ENCODE measurements around the gene DDHD1.
"Not testable (repeated sequence)": the region's sequence is repeated elsewhere in the genome, so short reads cannot be mapped to it uniquely, and the experiment has no call there.

DDHD1 gene

DNA sequence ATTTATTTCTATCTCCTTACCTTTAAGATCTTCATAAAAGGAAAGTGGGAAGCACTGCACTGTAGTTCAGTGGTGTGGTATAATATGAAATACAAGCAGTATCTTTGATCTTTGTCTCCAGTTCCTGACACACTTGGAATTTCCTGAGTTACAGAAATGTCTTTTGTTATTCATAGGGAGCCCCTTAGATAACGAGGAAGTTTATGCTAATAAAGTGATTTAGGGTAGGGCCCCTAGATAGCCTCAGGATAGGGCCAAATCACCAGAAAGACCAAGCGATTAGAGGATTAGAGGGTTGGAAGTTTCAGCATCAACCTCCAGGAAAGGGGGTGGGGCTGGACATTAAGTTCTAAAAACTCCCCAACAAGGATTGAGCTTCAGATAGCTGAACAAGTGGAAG, 29.9 kb upstream of the DDHD1 start (continued):
- TF ChIP-seq, protein P1, sequence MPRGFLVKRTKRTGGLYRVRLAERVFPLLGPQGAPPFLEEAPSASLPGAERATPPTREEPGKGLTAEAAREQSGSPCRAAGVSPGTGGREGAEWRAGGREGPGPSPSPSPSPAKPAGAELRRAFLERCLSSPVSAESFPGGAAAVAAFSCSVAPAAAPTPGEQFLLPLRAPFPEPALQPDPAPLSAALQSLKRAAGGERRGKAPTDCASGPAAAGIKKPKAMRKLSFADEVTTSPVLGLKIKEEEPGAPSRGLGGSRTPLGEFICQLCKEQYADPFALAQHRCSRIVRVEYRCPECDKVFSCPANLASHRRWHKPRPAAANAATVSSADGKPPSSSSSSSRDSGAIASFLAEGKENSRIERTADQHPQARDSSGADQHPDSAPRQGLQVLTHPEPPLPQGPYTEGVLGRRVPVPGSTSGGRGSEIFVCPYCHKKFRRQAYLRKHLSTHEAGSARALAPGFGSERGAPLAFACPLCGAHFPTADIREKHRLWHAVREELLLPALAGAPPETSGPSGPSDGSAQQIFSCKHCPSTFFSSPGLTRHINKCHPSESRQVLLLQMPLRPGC (tag by site-specific recombination; IDR thresholded peaks at IDR 0.05), result no peak
- TF ChIP-seq, protein P2, sequence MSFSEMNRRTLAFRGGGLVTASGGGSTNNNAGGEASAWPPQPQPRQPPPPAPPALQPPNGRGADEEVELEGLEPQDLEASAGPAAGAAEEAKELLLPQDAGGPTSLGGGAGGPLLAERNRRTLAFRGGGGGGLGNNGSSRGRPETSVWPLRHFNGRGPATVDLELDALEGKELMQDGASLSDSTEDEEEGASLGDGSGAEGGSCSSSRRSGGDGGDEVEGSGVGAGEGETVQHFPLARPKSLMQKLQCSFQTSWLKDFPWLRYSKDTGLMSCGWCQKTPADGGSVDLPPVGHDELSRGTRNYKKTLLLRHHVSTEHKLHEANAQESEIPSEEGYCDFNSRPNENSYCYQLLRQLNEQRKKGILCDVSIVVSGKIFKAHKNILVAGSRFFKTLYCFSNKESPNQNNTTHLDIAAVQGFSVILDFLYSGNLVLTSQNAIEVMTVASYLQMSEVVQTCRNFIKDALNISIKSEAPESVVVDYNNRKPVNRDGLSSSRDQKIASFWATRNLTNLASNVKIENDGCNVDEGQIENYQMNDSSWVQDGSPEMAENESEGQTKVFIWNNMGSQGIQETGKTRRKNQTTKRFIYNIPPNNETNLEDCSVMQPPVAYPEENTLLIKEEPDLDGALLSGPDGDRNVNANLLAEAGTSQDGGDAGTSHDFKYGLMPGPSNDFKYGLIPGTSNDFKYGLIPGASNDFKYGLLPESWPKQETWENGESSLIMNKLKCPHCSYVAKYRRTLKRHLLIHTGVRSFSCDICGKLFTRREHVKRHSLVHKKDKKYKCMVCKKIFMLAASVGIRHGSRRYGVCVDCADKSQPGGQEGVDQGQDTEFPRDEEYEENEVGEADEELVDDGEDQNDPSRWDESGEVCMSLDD (tag by site-specific recombination; IDR thresholded peaks at IDR 0.05), result no peak
- TF ChIP-seq MYNN (tag by site-specific recombination; IDR thresholded peaks at IDR 0.05; ENCODE audit: borderline replicate concordance), result no peak

DNA sequence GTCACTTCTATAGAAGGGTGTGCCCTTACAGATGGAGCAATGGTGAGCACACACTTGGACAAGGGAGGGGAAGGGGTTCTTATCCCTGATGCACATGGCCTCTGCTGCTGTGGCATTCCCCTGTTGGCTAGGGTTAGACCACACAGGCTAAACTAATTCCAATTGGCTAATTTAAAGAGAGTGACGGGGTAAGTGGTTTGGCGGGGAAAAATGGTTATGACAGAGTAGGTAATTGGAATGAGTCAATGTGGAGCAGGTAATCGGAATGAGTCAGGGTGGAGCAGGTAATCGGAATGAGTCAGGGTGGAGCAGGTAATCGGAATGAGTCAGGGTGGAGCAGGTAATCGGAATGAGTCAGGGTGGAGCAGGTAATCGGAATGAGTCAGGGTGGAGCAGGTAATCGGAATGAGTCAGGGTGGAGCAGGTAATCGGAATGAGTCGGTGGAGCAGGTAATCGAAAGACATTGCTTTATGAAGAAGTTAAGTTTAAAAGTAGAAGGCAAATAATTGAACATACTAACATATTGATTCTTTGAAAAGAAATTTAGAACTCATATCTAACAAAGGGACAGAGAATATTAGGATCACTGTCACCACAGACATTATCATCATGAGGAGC, 28.4 kb upstream of the DDHD1 start:
- peak; percentile 76 for TF ChIP-seq ZNF223 (tag by site-specific recombination; IDR thresholded peaks at IDR 0.05)
- POLR2A ChIA-PET; H3K4me3 ChIP-seq (ENCODE audit: low read depth, low read length); H3K4me1 ChIP-seq (ENCODE audit: control insufficient read depth, insufficient read depth, low read length); H3K9me3 ChIP-seq (ENCODE audit: control insufficient read depth, insufficient read depth, low read depth, low read length); H3K27ac ChIP-seq (ENCODE audit: extremely low read depth, low read depth, low read length); H3K36me3 ChIP-seq (ENCODE audit: control insufficient read depth in 2 of 2, insufficient read depth in 1 of 2, low read length in 2 of 2); CTCF ChIA-PET: not testable (repeated sequence)

DNA sequence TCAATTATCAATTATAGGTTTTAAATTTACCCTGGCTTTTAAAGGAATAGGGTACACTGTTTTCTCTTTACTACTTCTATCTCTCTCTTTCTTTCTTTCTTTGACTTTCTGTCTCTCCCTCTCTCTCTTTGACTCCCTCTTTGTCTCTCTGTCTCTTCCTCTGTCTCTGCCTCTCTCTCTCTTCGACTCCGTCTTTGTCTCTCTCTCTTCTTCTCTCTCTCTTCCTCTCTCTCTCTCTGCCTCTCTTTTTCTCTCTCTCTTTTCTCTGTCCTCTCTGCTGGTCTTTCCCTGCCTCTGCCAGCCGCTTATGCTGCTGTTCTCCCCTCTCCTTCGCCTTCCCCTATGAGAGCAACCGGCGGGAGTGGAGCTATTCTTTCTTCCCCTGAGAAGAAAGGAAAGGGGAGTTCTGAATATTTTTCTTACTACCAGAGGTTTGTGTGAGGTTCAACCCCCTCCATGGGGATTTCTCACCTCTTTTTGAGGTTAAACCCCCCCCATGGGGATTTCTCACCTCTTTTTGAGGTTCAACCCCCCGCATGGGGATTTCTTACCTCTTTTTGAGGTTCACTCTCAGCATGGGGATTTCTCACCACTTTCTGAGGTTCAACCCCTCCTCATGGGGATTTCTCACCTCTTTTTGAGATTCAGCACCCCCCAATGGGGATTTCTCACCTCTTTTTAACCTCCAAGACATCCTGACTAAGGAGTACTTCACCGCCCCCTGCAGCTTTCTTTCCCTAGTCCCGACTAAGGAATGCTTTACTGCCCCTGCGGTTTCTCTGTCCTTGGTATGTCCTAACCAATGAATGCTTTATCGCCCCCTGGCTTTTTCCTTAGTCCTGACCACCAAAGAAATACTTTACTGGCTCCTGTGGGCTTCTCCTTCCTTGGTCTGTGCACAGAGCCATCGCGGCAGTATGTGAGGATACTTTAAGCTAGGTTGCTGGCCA, 27.4 kb upstream of the DDHD1 start:
- ChIA-PET CTCF (interaction anchor here (0.8 kb wide), 1 partner anchor 11 kb away, joined by 5 read pairs; no protein-coding TSS in a partner anchor), POLR2A (interaction anchor here (0.7 kb wide), 1 partner anchor 37 kb away, joined by 3 read pairs; no protein-coding TSS in a partner anchor)
- Histone ChIP-seq H3K4me1 (ENCODE audit: control insufficient read depth, insufficient read depth, low read length) (no peaks in the 10 kb centered on the region), H3K27ac (ENCODE audit: extremely low read depth, low read depth, low read length) (no peak overlapping the region), H3K36me3 (ENCODE audit: control insufficient read depth in 2 of 2, insufficient read depth in 1 of 2, low read length in 2 of 2) (no peaks in the 10 kb centered on the region), H3K4me3 (ENCODE audit: low read depth, low read length) (no peak overlapping the region), H3K9me3 (ENCODE audit: control insufficient read depth, insufficient read depth, low read depth, low read length) (no peaks in the 10 kb centered on the region)
- TF ChIP-seq ZNF596 (tag by site-specific recombination; IDR thresholded peaks at IDR 0.05) (peak; percentile 80), ZNF544 (tag by site-specific recombination; IDR thresholded peaks at IDR 0.05) (no peak), GLI4 (tag by site-specific recombination; IDR thresholded peaks at IDR 0.05) (no peak)

DNA sequence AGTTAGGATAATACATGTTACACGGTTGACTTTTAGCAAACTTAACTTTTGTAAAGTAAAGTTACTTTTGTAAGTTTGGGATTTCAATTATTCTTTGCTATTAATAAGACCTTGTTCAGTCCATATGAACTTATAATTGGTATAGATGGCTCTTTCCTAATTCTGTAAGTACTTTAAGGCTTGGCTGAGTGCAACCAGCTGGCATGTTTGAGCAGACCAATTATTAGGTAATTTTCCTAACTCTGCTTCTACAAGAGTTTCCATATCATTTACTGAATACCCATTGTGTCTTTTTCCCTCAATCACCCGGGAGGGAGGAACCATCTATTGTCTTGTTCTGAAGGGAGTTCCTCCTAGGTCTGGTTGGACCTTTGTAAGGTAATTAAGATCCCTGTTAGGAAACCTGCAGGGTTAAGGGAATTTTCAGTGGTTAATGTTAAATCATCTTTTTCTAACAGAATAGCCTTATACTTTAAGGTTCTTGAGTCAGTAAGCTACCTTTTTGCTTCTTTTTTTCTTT, 26.4 kb upstream of the DDHD1 start:
- POLR2A ChIA-PET; H3K27ac ChIP-seq (ENCODE audit: extremely low read depth, low read depth, low read length); H3K36me3 ChIP-seq (ENCODE audit: control insufficient read depth in 2 of 2, insufficient read depth in 1 of 2, low read length in 2 of 2); H3K9me3 ChIP-seq (ENCODE audit: control insufficient read depth, insufficient read depth, low read depth, low read length); H3K4me1 ChIP-seq (ENCODE audit: control insufficient read depth, insufficient read depth, low read length); H3K4me3 ChIP-seq (ENCODE audit: low read depth, low read length): not testable (repeated sequence)
- CTCF ChIA-PET, result interaction anchor here (0.8 kb wide), 1 partner anchor 12 kb away, joined by 5 read pairs; no protein-coding TSS in a partner anchor

DNA sequence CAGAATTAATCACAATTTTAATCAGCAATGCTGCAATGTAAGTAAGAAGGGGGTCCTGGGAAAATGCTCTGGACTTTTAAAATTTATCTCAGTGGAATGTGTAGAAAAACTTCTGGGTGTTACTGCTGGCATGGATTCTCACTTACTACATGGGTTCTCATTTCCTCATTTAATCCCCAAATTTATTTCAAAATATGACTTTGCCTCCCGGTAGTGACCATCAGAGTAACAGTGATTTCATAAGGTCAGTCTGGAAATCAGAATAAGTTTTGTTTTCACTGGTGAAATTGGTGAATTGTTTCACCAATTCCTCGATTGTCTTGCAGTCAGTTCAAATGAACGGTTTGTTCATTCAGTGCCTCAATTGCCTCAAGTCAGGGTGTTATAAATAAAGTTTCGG, 22.3 kb upstream of the DDHD1 start:
- no peak overlapping the region for H3K4me3 ChIP-seq (ENCODE audit: low read depth, low read length)
- H3K9me3 ChIP-seq (ENCODE audit: control insufficient read depth, insufficient read depth, low read depth, low read length), result no peaks in the 10 kb centered on the region
- H3K36me3 ChIP-seq (ENCODE audit: control insufficient read depth in 2 of 2, insufficient read depth in 1 of 2, low read length in 2 of 2), result no peaks in the 10 kb centered on the region
- POLR2A ChIA-PET, result no interaction called here
- no peaks in the 10 kb centered on the region for H3K4me1 ChIP-seq (ENCODE audit: control insufficient read depth, insufficient read depth, low read length)
- CTCF ChIA-PET, result no interaction called here
- no peak overlapping the region for H3K27ac ChIP-seq (ENCODE audit: extremely low read depth, low read depth, low read length)
- TF ChIP-seq BCL11A (tag by site-specific recombination; IDR thresholded peaks at IDR 0.05; ENCODE audit: low read depth), result no peak
- TF ChIP-seq, protein P3, sequence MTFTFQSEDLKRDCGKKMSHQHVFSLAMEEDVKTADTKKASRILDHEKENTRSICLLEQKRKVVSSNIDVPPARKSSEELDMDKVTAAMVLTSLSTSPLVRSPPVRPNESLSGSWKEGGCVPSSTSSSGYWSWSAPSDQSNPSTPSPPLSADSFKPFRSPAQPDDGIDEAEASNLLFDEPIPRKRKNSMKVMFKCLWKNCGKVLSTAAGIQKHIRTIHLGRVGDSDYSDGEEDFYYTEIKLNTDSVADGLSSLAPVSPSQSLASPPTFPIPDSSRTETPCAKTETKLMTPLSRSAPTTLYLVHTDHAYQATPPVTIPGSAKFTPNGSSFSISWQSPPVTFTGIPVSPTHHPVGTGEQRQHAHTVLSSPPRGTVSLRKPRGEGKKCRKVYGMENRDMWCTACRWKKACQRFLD (tag by site-specific recombination; IDR thresholded peaks at IDR 0.05), result no peak
- no peak for TF ChIP-seq ZNF571 (tag by site-specific recombination; IDR thresholded peaks at IDR 0.05)
- no peak for TF ChIP-seq ZNF596 (tag by site-specific recombination; IDR thresholded peaks at IDR 0.05)
- TF ChIP-seq REPIN1 (tag by site-specific recombination; IDR thresholded peaks at IDR 0.05; ENCODE audit: low read depth), result no peak
- TF ChIP-seq ZNF768 (tag by site-specific recombination; IDR thresholded peaks at IDR 0.05), result no peak
- TF ChIP-seq BCL11B (tag by site-specific recombination; IDR thresholded peaks at IDR 0.05; ENCODE audit: low read depth), result no peak
- no peak for TF ChIP-seq HOXA7 (CRISPR knock-in tag; IDR thresholded peaks at IDR 0.05; ENCODE audit: borderline replicate concordance)
